ENCODE measurements around the gene CYP4F22.

CYP4F22 gene

DNA sequence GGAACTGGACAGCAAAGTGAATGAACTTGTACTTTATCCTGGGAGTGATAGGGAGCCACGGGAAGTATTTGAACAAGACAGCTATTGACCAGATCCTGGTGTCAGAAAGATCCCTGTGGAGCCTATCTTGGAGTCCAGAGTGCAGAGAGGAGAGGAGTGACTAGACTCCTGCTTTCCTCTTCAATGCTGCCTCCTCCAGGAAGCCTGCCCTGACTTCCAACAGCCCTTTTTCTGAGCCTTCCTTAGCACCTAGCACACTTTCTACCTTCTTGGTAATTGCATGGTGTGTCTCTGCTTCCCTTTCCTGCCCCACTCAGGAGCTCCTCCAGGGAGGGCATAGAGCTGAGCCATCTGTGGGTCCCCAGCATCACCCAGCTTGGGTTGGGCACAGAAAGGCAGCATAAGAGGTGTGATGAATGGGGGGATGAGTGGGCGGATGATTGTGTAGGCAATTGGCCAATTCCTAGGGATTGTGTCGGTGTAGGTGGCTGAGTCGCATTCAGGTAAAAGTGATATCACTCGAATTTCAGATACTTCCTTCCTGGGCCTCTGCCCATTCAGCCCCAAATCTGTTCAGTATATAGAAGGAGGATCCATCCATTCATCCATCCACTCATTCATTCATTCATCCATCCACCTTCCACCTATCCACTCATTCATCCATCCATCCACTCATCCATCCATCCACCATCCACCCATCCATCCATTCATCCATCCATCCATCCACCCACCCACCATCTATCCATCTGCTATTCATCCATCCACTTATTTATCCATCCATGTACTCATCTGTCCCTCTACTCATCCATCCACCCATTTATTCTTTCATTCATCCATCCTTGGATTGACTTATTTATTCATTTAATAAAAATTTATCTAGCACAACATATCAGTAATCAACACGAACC lies 26.9 kb downstream of the CYP4F22 start:
- Histone ChIP-seq H3K9me3 (ENCODE audit: insufficient read depth, low read length) (0 out of 2 replicates have a peak, but pooled peaks cover 2% of the 10 kb centered on the region), H3K27ac (ENCODE audit: low read length) (no peak overlapping the region), H3K4me2 (ENCODE audit: low read length) (no peak overlapping the region), H2AFZ (ENCODE audit: low read depth, low read length) (no peak overlapping the region), H3K27me3 (ENCODE audit: low read depth, low read length) (0 out of 2 replicates have a peak, but pooled peaks cover 5% of the 10 kb centered on the region), H3K4me3 (ENCODE audit: low read length) (no peak overlapping the region), H3K79me2 (ENCODE audit: low read length) (no peaks in the 10 kb centered on the region), H4K20me1 (ENCODE audit: insufficient read depth, low read length) (no peaks in the 10 kb centered on the region), H3K4me1 (ENCODE audit: low read length) (peaks cover 12% of the 10 kb centered on the region; the same call in 1 of the 2 replicates), H3K36me3 (replicated peaks; ENCODE audit: low read depth, low read length) (no peaks in the 10 kb centered on the region), H3K9ac (ENCODE audit: low read length) (no peak overlapping the region)
- TF ChIP-seq EZH2phosphoT487 (IDR thresholded peaks at IDR 0.05; ENCODE audit: low read depth), result no peak
- TF ChIP-seq, protein P1, sequence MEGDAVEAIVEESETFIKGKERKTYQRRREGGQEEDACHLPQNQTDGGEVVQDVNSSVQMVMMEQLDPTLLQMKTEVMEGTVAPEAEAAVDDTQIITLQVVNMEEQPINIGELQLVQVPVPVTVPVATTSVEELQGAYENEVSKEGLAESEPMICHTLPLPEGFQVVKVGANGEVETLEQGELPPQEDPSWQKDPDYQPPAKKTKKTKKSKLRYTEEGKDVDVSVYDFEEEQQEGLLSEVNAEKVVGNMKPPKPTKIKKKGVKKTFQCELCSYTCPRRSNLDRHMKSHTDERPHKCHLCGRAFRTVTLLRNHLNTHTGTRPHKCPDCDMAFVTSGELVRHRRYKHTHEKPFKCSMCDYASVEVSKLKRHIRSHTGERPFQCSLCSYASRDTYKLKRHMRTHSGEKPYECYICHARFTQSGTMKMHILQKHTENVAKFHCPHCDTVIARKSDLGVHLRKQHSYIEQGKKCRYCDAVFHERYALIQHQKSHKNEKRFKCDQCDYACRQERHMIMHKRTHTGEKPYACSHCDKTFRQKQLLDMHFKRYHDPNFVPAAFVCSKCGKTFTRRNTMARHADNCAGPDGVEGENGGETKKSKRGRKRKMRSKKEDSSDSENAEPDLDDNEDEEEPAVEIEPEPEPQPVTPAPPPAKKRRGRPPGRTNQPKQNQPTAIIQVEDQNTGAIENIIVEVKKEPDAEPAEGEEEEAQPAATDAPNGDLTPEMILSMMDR (IDR thresholded peaks at IDR 0.05; ENCODE audit: low read depth, low read length), result no peak

DNA sequence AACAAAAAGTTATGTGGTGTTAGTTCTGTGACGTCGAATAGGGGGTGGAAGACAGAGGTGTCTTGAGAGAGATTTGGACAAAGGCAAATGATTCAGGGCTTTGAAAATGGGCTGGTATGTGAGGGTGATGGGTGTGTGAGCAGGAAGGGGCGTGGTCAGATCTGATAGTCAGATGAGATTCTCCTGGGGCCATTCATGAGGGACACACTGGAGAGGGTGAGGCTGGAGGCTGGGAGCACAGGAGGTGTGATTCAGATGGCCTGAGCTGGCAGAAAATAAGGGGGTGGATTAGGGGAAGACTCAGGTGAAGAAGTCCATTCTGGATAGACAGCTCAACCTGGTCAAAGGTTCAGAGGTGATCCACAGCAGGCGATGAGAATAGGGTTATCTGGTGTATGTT lies 28.0 kb downstream of the CYP4F22 start:
- H3K9me3 ChIP-seq (ENCODE audit: insufficient read depth, low read length), result no peaks in the 10 kb centered on the region
- no peaks in the 10 kb centered on the region for H4K20me1 ChIP-seq (ENCODE audit: insufficient read depth, low read length)
- no peak overlapping the region for H3K9ac ChIP-seq (ENCODE audit: low read length)
- 0 out of 2 replicates have a peak, but pooled peaks cover 5% of the 10 kb centered on the region for H3K27me3 ChIP-seq (ENCODE audit: low read depth, low read length)
- no peak overlapping the region for H3K4me2 ChIP-seq (ENCODE audit: low read length)
- no peaks in the 10 kb centered on the region for H3K36me3 ChIP-seq (replicated peaks; ENCODE audit: low read depth, low read length)
- H3K27ac ChIP-seq (ENCODE audit: low read length), result no peak overlapping the region
- peaks cover 12% of the 10 kb centered on the region; the same call in 1 of the 2 replicates for H3K4me1 ChIP-seq (ENCODE audit: low read length)
- H2AFZ ChIP-seq (ENCODE audit: low read depth, low read length), result no peak overlapping the region
- TF ChIP-seq, protein P1 (IDR thresholded peaks at IDR 0.05; ENCODE audit: low read depth, low read length), result no peak
- no peak for TF ChIP-seq EZH2phosphoT487 (IDR thresholded peaks at IDR 0.05; ENCODE audit: low read depth)
- H3K4me3 ChIP-seq (ENCODE audit: low read length), result no peak overlapping the region
- no peaks in the 10 kb centered on the region for H3K79me2 ChIP-seq (ENCODE audit: low read length)

DNA sequence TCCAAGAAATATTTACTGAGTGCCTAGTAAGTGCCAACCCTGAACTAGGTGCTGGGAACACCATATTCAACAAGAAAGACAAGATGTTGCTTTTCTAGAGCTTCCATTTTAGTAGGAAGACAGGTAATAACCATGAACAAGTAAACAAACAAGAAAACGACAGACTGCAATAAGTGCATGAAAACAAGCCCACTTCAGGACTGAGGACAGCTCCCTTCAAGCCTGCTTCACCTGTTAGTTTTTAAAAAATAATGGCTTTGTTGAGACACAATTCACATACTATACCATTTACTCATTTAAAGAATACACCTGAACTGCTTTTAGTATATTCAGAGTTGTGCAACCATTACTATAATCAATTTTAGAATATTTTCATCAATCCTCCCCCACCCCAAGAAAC lies 30.4 kb downstream of the CYP4F22 start:
- Histone ChIP-seq H3K79me2 (ENCODE audit: low read length) (no peaks in the 10 kb centered on the region), H3K4me2 (ENCODE audit: low read length) (no peak overlapping the region), H3K4me1 (ENCODE audit: low read length) (peaks cover 6% of the 10 kb centered on the region; the same call in 1 of the 2 replicates), H2AFZ (ENCODE audit: low read depth, low read length) (no peak overlapping the region), H3K36me3 (replicated peaks; ENCODE audit: low read depth, low read length) (no peaks in the 10 kb centered on the region), H3K4me3 (ENCODE audit: low read length) (no peak overlapping the region), H3K9ac (ENCODE audit: low read length) (no peak overlapping the region), H4K20me1 (ENCODE audit: insufficient read depth, low read length) (no peaks in the 10 kb centered on the region), H3K27ac (ENCODE audit: low read length) (no peak overlapping the region), H3K27me3 (ENCODE audit: low read depth, low read length) (0 out of 2 replicates have a peak, but pooled peaks cover 5% of the 10 kb centered on the region), H3K9me3 (ENCODE audit: insufficient read depth, low read length) (no peaks in the 10 kb centered on the region)
- no peak for TF ChIP-seq EZH2phosphoT487 (IDR thresholded peaks at IDR 0.05; ENCODE audit: low read depth)
- TF ChIP-seq, protein P1 (IDR thresholded peaks at IDR 0.05; ENCODE audit: low read depth, low read length), result no peak

DNA sequence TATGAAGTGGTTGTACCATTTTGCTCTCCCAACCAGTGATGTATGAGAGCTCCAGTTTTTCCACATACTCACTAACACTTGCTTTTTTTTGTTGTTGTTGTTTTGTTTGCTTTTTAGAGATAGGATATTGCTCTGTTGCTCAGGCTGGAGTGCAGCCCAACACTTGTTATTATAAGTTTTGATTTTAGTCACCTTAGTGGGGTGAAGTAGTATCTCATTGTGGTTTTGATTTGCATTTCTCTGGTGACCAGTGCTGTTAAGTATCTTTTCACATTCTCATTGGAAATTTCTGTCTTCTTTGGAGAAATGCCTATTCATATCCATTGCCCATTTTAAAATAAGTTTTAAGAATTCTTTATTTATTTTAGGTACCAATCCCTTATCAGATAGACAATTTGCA lies 31.3 kb downstream of the CYP4F22 start:
- TF ChIP-seq, protein P1 (IDR thresholded peaks at IDR 0.05; ENCODE audit: low read depth, low read length), result no peak
- no peak for TF ChIP-seq EZH2phosphoT487 (IDR thresholded peaks at IDR 0.05; ENCODE audit: low read depth)
- Histone ChIP-seq H3K9ac (ENCODE audit: low read length) (no peak overlapping the region), H3K4me1 (ENCODE audit: low read length) (peaks cover 6% of the 10 kb centered on the region; the same call in 1 of the 2 replicates), H3K27ac (ENCODE audit: low read length) (no peak overlapping the region), H3K9me3 (ENCODE audit: insufficient read depth, low read length) (no peaks in the 10 kb centered on the region), H4K20me1 (ENCODE audit: insufficient read depth, low read length) (no peaks in the 10 kb centered on the region), H3K79me2 (ENCODE audit: low read length) (no peaks in the 10 kb centered on the region), H3K27me3 (ENCODE audit: low read depth, low read length) (0 out of 2 replicates have a peak, but pooled peaks cover 2% of the 10 kb centered on the region), H3K4me2 (ENCODE audit: low read length) (no peak overlapping the region), H3K4me3 (ENCODE audit: low read length) (no peak overlapping the region), H2AFZ (ENCODE audit: low read depth, low read length) (no peak overlapping the region), H3K36me3 (replicated peaks; ENCODE audit: low read depth, low read length) (no peaks in the 10 kb centered on the region)

Data from OCI-LY3 (cell line).